Liver (tissue), 3 donors: Measurements from ENCODE around the gene RASSF3.

ENCODE experiments used
- ATF3 ChIP-seq: IDR thresholded peaks from 2 replicates; pipeline ENCODE4 v1.6.1; 2016; ENCODE audit warnings: antibody characterized with exemption
- CTCF ChIP-seq: fragments of 150-350 bp; IDR thresholded peaks from 2 replicates; pipeline ENCODE4 v1.5.1; 2017; ENCODE audit warnings: improper control_type of control experiment, low read depth, low read length; ENCODE audit not compliant: missing input control
- EGR1 ChIP-seq, 2 donors: IDR thresholded peaks; 2 replicates each; pipeline ENCODE4 v1.6.1; 2016 to 2018; ENCODE audit warnings: antibody characterized with exemption in 2 of 2, low read depth in 2 of 2
- GABPA ChIP-seq, 2 donors: IDR thresholded peaks in 1 of 2; conservative IDR thresholded peaks in 1 of 2; 2 replicates each; pipeline ENCODE4 v1.6.1; 2016; ENCODE audit warnings: antibody characterized with exemption in 2 of 2, mild to moderate bottlenecking in 1 of 2, moderate library complexity in 1 of 2
- JUND ChIP-seq, 2 donors: IDR thresholded peaks; 2 replicates each; pipeline ENCODE4 v1.6.1; 2016; ENCODE audit warnings: antibody characterized with exemption in 2 of 2
- MAX ChIP-seq: IDR thresholded peaks from 2 replicates; pipeline ENCODE4 v1.6.1; 2016; ENCODE audit warnings: antibody characterized with exemption
- RAD21 ChIP-seq, 2 donors: IDR thresholded peaks; 2 replicates each; pipeline ENCODE4 v1.6.1; 2016; ENCODE audit warnings: antibody characterized with exemption in 2 of 2, mild to moderate bottlenecking in 2 of 2
- REST ChIP-seq: IDR thresholded peaks from 2 replicates; pipeline ENCODE4 v1.6.1; 2016; ENCODE audit warnings: antibody characterized with exemption, mild to moderate bottlenecking
- SP1 ChIP-seq: IDR thresholded peaks from 2 replicates; pipeline ENCODE4 v1.6.1; 2018; ENCODE audit warnings: antibody characterized with exemption, mild to moderate bottlenecking
- TAF1 ChIP-seq: conservative IDR thresholded peaks from 2 replicates; pipeline ENCODE4 v1.6.1; 2016; ENCODE audit warnings: antibody characterized with exemption, mild to moderate bottlenecking
- ZBTB33 ChIP-seq: IDR thresholded peaks from 2 replicates; pipeline ENCODE4 v1.6.1; 2016; ENCODE audit warnings: antibody characterized with exemption
- donor health status: healthy.
- donor health status: healthy.

GRCh38 chr12:64618953-64619590 lies 8.8 kb downstream of the RASSF3 start:
- TF ChIP-seq CTCF (no peak), GABPA (IDR thresholded peaks at IDR 0.05 in 1 of 2, conservative IDR thresholded peaks at IDR 0.05 in 1 of 2) (no peak), REST (no peak), MAX (no peak), ATF3 (no peak), ZBTB33 (no peak), SP1 (no peak), EGR1 (IDR thresholded peaks at IDR 0.05; ENCODE audit: low read depth in 2 of 2) (no peak), JUND (IDR thresholded peaks at IDR 0.05) (no peak), RAD21 (IDR thresholded peaks at IDR 0.05) (no peak), TAF1 (no peak)
